Upper lobe of left lung (tissue), 4 donors: ENCODE data around the gene CCDC9.

Source experiments
- CTCF ChIP-seq, 6 experiments: fragments of 450-650 bp in 4 of 6; fragments of 200-600 bp in 2 of 6; sonication (generic) in 2 of 6; IDR thresholded peaks; one replicate each; pipeline ENCODE4 v1.5.1; 2016 to 2019; ENCODE audit warnings: antibody characterized with exemption in 6 of 6
- EP300 ChIP-seq, 4 donors: sonication (generic); formaldehyde crosslinking; IDR thresholded peaks; one replicate each; pipeline ENCODE4 v1.5.1; 2017; ENCODE audit warnings: antibody characterized with exemption in 4 of 4, control low read depth in 2 of 4
- POLR2A ChIP-seq, 4 donors: fragments of 450-650 bp; IDR thresholded peaks; one replicate each; pipeline ENCODE4 v1.5.1; 2016 to 2017; ENCODE audit warnings: antibody characterized with exemption in 4 of 4, mild to moderate bottlenecking in 2 of 4

GRCh38 chr19:47240556-47240955 lies 15.8 kb upstream of the CCDC9 start:
- no peak for TF ChIP-seq CTCF (IDR thresholded peaks at IDR 0.05)
- TF ChIP-seq EP300 (IDR thresholded peaks at IDR 0.05) = no peak
- TF ChIP-seq POLR2A (IDR thresholded peaks at IDR 0.05) = no peak
